Neural cell (in vitro differentiated cells): Measurements from ENCODE around the gene FBXL17. TPM values are rescaled to one million over a fixed set of nuclear protein-coding genes. Genes with fewer than 3 reads are reported as not detected.

ENCODE experiments used
- H2AFZ ChIP-seq: fragments of 200-600, 300-800 bp; sonication (generic), shearing (Covaris generic); 2 replicates; pipeline ENCODE4 v1.6.0; 2014; ENCODE audit warnings: low read depth, mild to moderate bottlenecking, antibody characterized with exemption, low read length, moderate library complexity
- H3F3A ChIP-seq: fragments of 200-600 bp; shearing (Covaris generic); 2 replicates; pipeline ENCODE4 v1.6.1; 2016; ENCODE audit warnings: mild to moderate bottlenecking, moderate library complexity, mixed read lengths, antibody characterized with exemption, low read length; ENCODE audit not compliant: insufficient read depth, poor library complexity, severe bottlenecking
- H3K27ac ChIP-seq: fragments of 200-600, 300-800 bp; sonication (generic), shearing (Covaris generic); 2 replicates; pipeline ENCODE4 v1.5.1; 2014; ENCODE audit warnings: mild to moderate bottlenecking, low read length, moderate library complexity
- H3K27me3 ChIP-seq: fragments of 300-800, 200-600 bp; sonication (generic), shearing (Covaris generic); 2 replicates; pipeline ENCODE4 v1.6.0; 2014; ENCODE audit warnings: mild to moderate bottlenecking, low read depth, low read length, moderate library complexity; ENCODE audit not compliant: insufficient read depth
- H3K36me3 ChIP-seq: fragments of 300-800, 200-600 bp; sonication (generic), shearing (Covaris generic); 2 replicates; pipeline ENCODE4 v1.5.1; 2014; ENCODE audit warnings: mild to moderate bottlenecking, antibody characterized with exemption, low read length, moderate library complexity; ENCODE audit not compliant: insufficient read depth
- H3K4me2 ChIP-seq: fragments of 300-800, 200-600 bp; sonication (generic), shearing (Covaris generic); 2 replicates; pipeline ENCODE4 v1.6.0; 2014; ENCODE audit warnings: mild to moderate bottlenecking, low read length
- H3K4me3 ChIP-seq: fragments of 300-800, 200-600 bp; sonication (generic), shearing (Covaris generic); 2 replicates; pipeline ENCODE4 v1.5.1; 2014; ENCODE audit warnings: mild to moderate bottlenecking, low read length, moderate library complexity
- H3K79me2 ChIP-seq: fragments of 200-600 bp; shearing (Covaris generic); replicated peaks from 2 replicates; pipeline ENCODE4 v1.6.0; 2014; ENCODE audit warnings: mild to moderate bottlenecking, low read length, moderate library complexity; ENCODE audit not compliant: insufficient read depth
- H3K9ac ChIP-seq: fragments of 300-800, 200-600 bp; sonication (generic), shearing (Covaris generic); 2 replicates; pipeline ENCODE4 v1.6.1; 2016; ENCODE audit warnings: mild to moderate bottlenecking, low read length, mixed read lengths
- H3K9me2 ChIP-seq: fragments of 200-600 bp; shearing (Covaris generic); 2 replicates; pipeline ENCODE4 v1.6.1; 2016; ENCODE audit warnings: mild to moderate bottlenecking, low read length, mixed read lengths; ENCODE audit not compliant: insufficient read depth
- H3K9me3 ChIP-seq: fragments of 200-600, 300-800 bp; sonication (generic), shearing (Covaris generic); 2 replicates; pipeline ENCODE4 v1.6.1; 2016; ENCODE audit warnings: mild to moderate bottlenecking, mixed run types, low read length, moderate library complexity, mixed read lengths
- H4K20me1 ChIP-seq: fragments of 200-600 bp; shearing (Covaris generic); 2 replicates; pipeline ENCODE4 v1.6.1; 2016; ENCODE audit warnings: mild to moderate bottlenecking, mixed run types; ENCODE audit not compliant: insufficient read depth
- EP300 ChIP-seq: fragments of 450-650 bp; conservative IDR thresholded peaks from 2 replicates; pipeline ENCODE4 v1.6.1; 2014; ENCODE audit warnings: antibody characterized with exemption, mild to moderate bottlenecking, moderate library complexity; ENCODE audit not compliant: poor library complexity, severe bottlenecking
- EZH2 ChIP-seq: fragments of 200-600, 300-800 bp; shearing (Covaris generic), sonication (generic); IDR thresholded peaks from 2 replicates; pipeline ENCODE4 v1.6.1; 2014; ENCODE audit warnings: antibody characterized with exemption, low read length, borderline replicate concordance, mild to moderate bottlenecking; ENCODE audit not compliant: insufficient read depth, poor library complexity, severe bottlenecking
- MXI1 ChIP-seq: fragments of 450-650 bp; conservative IDR thresholded peaks from 2 replicates; pipeline ENCODE4 v1.6.1; 2014; ENCODE audit warnings: antibody characterized with exemption, mild to moderate bottlenecking; ENCODE audit not compliant: poor library complexity, severe bottlenecking
- POLR2AphosphoS5 ChIP-seq: IDR thresholded peaks from 2 replicates; pipeline ENCODE4 v1.6.1; 2012
- RAD21 ChIP-seq: fragments of 450-650 bp; conservative IDR thresholded peaks from 2 replicates; pipeline ENCODE4 v1.6.1; 2014; ENCODE audit warnings: antibody characterized with exemption, mild to moderate bottlenecking, moderate library complexity
- REST ChIP-seq: IDR thresholded peaks from 2 replicates; pipeline ENCODE4 v1.6.1; 2012; ENCODE audit warnings: borderline replicate concordance
- SMC3 ChIP-seq: fragments of 450-650 bp; conservative IDR thresholded peaks from 2 replicates; pipeline ENCODE4 v1.6.1; 2014; ENCODE audit warnings: antibody characterized with exemption, mild to moderate bottlenecking, moderate library complexity; ENCODE audit not compliant: poor library complexity
- TAF1 ChIP-seq: IDR thresholded peaks from 2 replicates; pipeline ENCODE4 v1.6.1; 2012; ENCODE audit warnings: low read depth
- polyA plus RNA-seq: library from polyadenylated mRNA; depleted of rRNA; stranded (reverse); fragments of >200 nt; gene quantifications from 2 replicates; pipeline ENCODE4 v1.2.3, GENCODE V29; 2014
- TF ChIP-seq, protein P1 (sequence below): fragments of 450-650 bp; IDR thresholded peaks from 2 replicates; pipeline ENCODE4 v1.5.1; 2014; ENCODE audit warnings: antibody characterized with exemption, mild to moderate bottlenecking, moderate library complexity; ENCODE audit not compliant: poor library complexity, severe bottlenecking

The FBXL17 gene
- polyA plus RNA-seq, 1 donor from 2014 or later: 19.6 TPM

DNA sequence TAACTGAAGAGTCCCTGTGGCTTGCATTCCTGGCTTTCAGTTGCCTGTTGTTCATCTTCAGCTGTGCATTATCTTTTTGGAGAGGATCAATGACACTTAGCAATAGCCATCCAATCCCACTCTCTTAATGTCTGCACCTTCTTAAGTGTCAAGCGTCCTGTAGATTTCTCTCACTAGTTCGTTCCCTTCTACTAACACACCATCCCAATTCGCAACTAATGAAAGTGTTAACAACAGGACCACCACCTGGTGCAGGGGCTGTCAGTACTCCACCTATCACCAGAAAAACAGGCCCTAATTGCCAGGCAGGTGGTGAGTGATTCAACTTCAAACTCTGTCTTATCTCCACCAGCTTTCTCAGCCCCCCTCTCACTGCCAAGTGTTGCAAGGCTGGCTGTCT, 541.7 kb downstream of the FBXL17 start:
- Histone ChIP-seq H3K4me3 (no peak overlapping the region), H2AFZ (no peak overlapping the region), H3K36me3 (no peaks in the 10 kb centered on the region), H4K20me1 (no peaks in the 10 kb centered on the region), H3K27me3 (no peaks in the 10 kb centered on the region), H3K9me3 (no peaks in the 10 kb centered on the region), H3K9me2 (no peaks in the 10 kb centered on the region), H3K4me2 (no peak overlapping the region), H3F3A (no peaks in the 10 kb centered on the region), H3K79me2 (no peaks in the 10 kb centered on the region), H3K9ac (no peak overlapping the region), H3K27ac (no peak overlapping the region)
- TF ChIP-seq RAD21: no peak
- TF ChIP-seq EZH2: no peak
- TF ChIP-seq, protein P1, sequence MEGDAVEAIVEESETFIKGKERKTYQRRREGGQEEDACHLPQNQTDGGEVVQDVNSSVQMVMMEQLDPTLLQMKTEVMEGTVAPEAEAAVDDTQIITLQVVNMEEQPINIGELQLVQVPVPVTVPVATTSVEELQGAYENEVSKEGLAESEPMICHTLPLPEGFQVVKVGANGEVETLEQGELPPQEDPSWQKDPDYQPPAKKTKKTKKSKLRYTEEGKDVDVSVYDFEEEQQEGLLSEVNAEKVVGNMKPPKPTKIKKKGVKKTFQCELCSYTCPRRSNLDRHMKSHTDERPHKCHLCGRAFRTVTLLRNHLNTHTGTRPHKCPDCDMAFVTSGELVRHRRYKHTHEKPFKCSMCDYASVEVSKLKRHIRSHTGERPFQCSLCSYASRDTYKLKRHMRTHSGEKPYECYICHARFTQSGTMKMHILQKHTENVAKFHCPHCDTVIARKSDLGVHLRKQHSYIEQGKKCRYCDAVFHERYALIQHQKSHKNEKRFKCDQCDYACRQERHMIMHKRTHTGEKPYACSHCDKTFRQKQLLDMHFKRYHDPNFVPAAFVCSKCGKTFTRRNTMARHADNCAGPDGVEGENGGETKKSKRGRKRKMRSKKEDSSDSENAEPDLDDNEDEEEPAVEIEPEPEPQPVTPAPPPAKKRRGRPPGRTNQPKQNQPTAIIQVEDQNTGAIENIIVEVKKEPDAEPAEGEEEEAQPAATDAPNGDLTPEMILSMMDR: no peak
- TF ChIP-seq REST: no peak
- no peak for TF ChIP-seq POLR2AphosphoS5
- no peak for TF ChIP-seq SMC3

GRCh38 chr5:107835096-107835495, 546.8 kb downstream of the FBXL17 start:
- Histone ChIP-seq H4K20me1 (no peaks in the 10 kb centered on the region), H3K4me2 (no peak overlapping the region), H3F3A (no peaks in the 10 kb centered on the region), H3K9me3 (no peaks in the 10 kb centered on the region), H2AFZ (no peak overlapping the region), H3K79me2 (no peaks in the 10 kb centered on the region), H3K36me3 (no peaks in the 10 kb centered on the region), H3K9me2 (no peaks in the 10 kb centered on the region), H3K27me3 (no peaks in the 10 kb centered on the region), H3K27ac (no peak overlapping the region), H3K4me3 (no peak overlapping the region), H3K9ac (no peak overlapping the region)
- TF ChIP-seq TAF1 (no peak), MXI1 (no peak), REST (no peak), EZH2 (no peak), POLR2AphosphoS5 (no peak), RAD21 (no peak), EP300 (no peak), SMC3 (no peak)
- TF ChIP-seq, protein P1: no peak
